Renal cortex interstitium (tissue), 11 donors: Measurements from ENCODE around the gene ILDR2. TPM values are rescaled to one million over a fixed set of nuclear protein-coding genes. Genes with fewer than 3 reads are reported as not detected.
"Not testable (repeated sequence)": the region's sequence is repeated elsewhere in the genome, so short reads cannot be mapped to it uniquely, and the experiment has no call there.

Experiments
- DNase-seq, 11 donors: peaks; one replicate each; pipeline ENCODE4 v3.0.0-alpha.2; 2013; ENCODE audit warnings: low read depth in 9 of 11, low spot score in 4 of 11; ENCODE audit errors: extremely low read depth in 1 of 11
- polyA plus RNA-seq, 3 donors: library from polyadenylated mRNA; unstranded; fragments of 120-200 nt; gene quantifications; one replicate each; pipeline ENCODE4 v1.2.1, GENCODE V29; 2013; ENCODE audit not compliant: insufficient read length in 3 of 3

The ILDR2 gene
- polyA plus RNA-seq, 3 donors: 15.5 to 18.1 (median 16.6) TPM

- DNase-seq: no peak
Observed at GRCh38 chr1:166907763-166908162, 67.6 kb downstream of the ILDR2 start.

- no peak for DNase-seq
Observed at GRCh38 chr1:166907051-166907450, 68.3 kb downstream of the ILDR2 start.

- DNase-seq: no peak
Observed at GRCh38 chr1:166906647-166907046, 68.7 kb downstream of the ILDR2 start.

GRCh38 chr1:166905900-166906299, 69.4 kb downstream of the ILDR2 start:
- DNase-seq: no peak

- DNase-seq: peak in 1 of 11 donors; percentile 18
Observed at GRCh38 chr1:166905136-166905535, 70.2 kb downstream of the ILDR2 start.

- no peak for DNase-seq
Observed at GRCh38 chr1:166903232-166903631, 72.1 kb downstream of the ILDR2 start.

GRCh38 chr1:166902279-166902678, 73.1 kb downstream of the ILDR2 start:
- DNase-seq: no peak

- DNase-seq: no peak
Observed at GRCh38 chr1:166900987-166901386, 74.4 kb downstream of the ILDR2 start.

GRCh38 chr1:166899769-166900168, 75.6 kb downstream of the ILDR2 start:
- no peak for DNase-seq

- DNase-seq: no peak
Observed at GRCh38 chr1:166895766-166896165, 79.6 kb downstream of the ILDR2 start.

GRCh38 chr1:166889776-166890175, 85.6 kb downstream of the ILDR2 start:
- no peak for DNase-seq

- DNase-seq: no peak
Observed at GRCh38 chr1:166888373-166889111, 86.8 kb downstream of the ILDR2 start.

- no peak for DNase-seq
Observed at GRCh38 chr1:166884971-166885370, 90.4 kb downstream of the ILDR2 start.

GRCh38 chr1:166884040-166884642, 91.2 kb downstream of the ILDR2 start:
- DNase-seq: peak in 8 of 11 donors; percentile 6 to 42 (median 34)

GRCh38 chr1:166882893-166883292, 92.4 kb downstream of the ILDR2 start:
- DNase-seq: no peak

- not testable (repeated sequence) for DNase-seq
Observed at GRCh38 chr1:166878173-166878917, 97.0 kb downstream of the ILDR2 start.

GRCh38 chr1:166876540-166876838, 98.9 kb downstream of the ILDR2 start:
- no peak for DNase-seq

GRCh38 chr1:166875734-166876539, 99.4 kb downstream of the ILDR2 start, which contains the start of gene TADA1:
Gene TADA1 (minus strand): TSS chr1:166876264. CDS start chr1:166876233, 31 bp downstream.
- peak; percentile 92 to 99 (median 96) for DNase-seq

GRCh38 chr1:166875302-166875733, 100.0 kb downstream of the ILDR2 start:
- peak in 2 of 11 donors; percentile 5 to 12 for DNase-seq
